Endothelial cell of umbilical vein (primary cell): ENCODE data around the gene SLC7A6OS. TPM values are rescaled to one million over a fixed set of nuclear protein-coding genes. Genes with fewer than 3 reads are reported as not detected.

Source experiments
- BruUV-seq: library from RNA; stranded (reverse); fragments of 400-500 nt; replicated peaks from 2 replicates; lab custom pipeline; 2021; lab: Mats Ljungman, UMichigan
- CTCF ChIA-PET: fragments of 300-600, 350-600 bp; sonication (Branson Sonifier 250); formaldehyde crosslinking; loops from one replicate; lab custom pipeline; 2021; ENCODE audit warnings: antibody characterized with exemption, inconsistent platforms; lab: Charles Lee
- POLR2A ChIA-PET: fragments of 300-600, 350-600 bp; sonication (Branson Sonifier 250); formaldehyde crosslinking; loops from one replicate; lab custom pipeline; 2021; ENCODE audit warnings: antibody characterized with exemption, inconsistent platforms; lab: Charles Lee
- DNase-seq: peaks from one replicate; pipeline ENCODE4 v3.0.0-alpha.2; 2011; ENCODE audit warnings: low read depth, low spot score
- FAIRE-seq: peaks from 2 replicates; lab custom pipeline; 2011; peaks lifted over from hg19 to GRCh38; lab: Jason Lieb, UNC
- H2AFZ ChIP-seq: 2 replicates; pipeline ENCODE4 v1.6.0; 2012; ENCODE audit warnings: low read depth, low read length, control low read depth, inconsistent platforms
- H3K27ac ChIP-seq: 2 replicates; pipeline ENCODE4 v1.5.1; 2011; ENCODE audit warnings: low read depth, mild to moderate bottlenecking, control low read depth, low read length, moderate library complexity; ENCODE audit not compliant: insufficient read depth
- H3K27me3 ChIP-seq, 2 experiments: 2 replicates each; pipeline versions ENCODE4 v1.6.0 to v1.6.1; 2011; ENCODE audit warnings: low read length in 2 of 2, mixed read lengths in 1 of 2; ENCODE audit not compliant: control insufficient read depth in 2 of 2, insufficient read depth in 2 of 2
- H3K36me3 ChIP-seq, 2 experiments: 2 replicates in 1 of 2; 3 replicates in 1 of 2; pipeline ENCODE4 v1.5.1; 2011; ENCODE audit warnings: low read length in 2 of 2, mild to moderate bottlenecking in 1 of 2, moderate library complexity in 1 of 2; ENCODE audit not compliant: control insufficient read depth in 2 of 2, insufficient read depth in 2 of 2; ENCODE audit errors: extremely low read depth in 1 of 2
- H3K4me1 ChIP-seq: 3 replicates; pipeline ENCODE4 v1.5.1; 2011; ENCODE audit warnings: mild to moderate bottlenecking, low read length; ENCODE audit not compliant: control insufficient read depth, insufficient read depth; ENCODE audit errors: extremely low read depth
- H3K4me2 ChIP-seq: 2 replicates; pipeline ENCODE4 v1.6.1; 2011; ENCODE audit warnings: low read length, control low read depth, mixed read lengths; ENCODE audit not compliant: insufficient read depth
- H3K4me3 ChIP-seq, 3 experiments: fragments of 200-600 bp in 1 of 3; sonication (generic), shearing (Covaris generic) in 1 of 3; replicated peaks in 1 of 3; 2 replicates each; pipeline ENCODE4 v1.5.1; 2011 to 2016; ENCODE audit warnings: control low read depth in 3 of 3, low read length in 3 of 3, mild to moderate bottlenecking in 2 of 3, inconsistent platforms in 1 of 3, low read depth in 1 of 3, moderate library complexity in 1 of 3; ENCODE audit not compliant: insufficient read depth in 1 of 3
- H3K79me2 ChIP-seq: 2 replicates; pipeline ENCODE4 v1.6.0; 2012; ENCODE audit warnings: low read length, inconsistent platforms; ENCODE audit not compliant: control insufficient read depth, insufficient read depth
- H3K9ac ChIP-seq: replicated peaks from 2 replicates; pipeline ENCODE3; 2011; ENCODE audit warnings: low read length, control low read depth; ENCODE audit not compliant: insufficient read depth; ENCODE audit errors: extremely low read depth
- H3K9me1 ChIP-seq: replicated peaks from 3 replicates; pipeline ENCODE4 v1.6.0; 2011; ENCODE audit warnings: mild to moderate bottlenecking, low read length; ENCODE audit not compliant: control insufficient read depth, insufficient read depth; ENCODE audit errors: extremely low read depth
- H3K9me3 ChIP-seq: replicated peaks from 2 replicates; pipeline ENCODE4 v1.5.1; 2012; ENCODE audit warnings: low read length, inconsistent platforms; ENCODE audit not compliant: control insufficient read depth, insufficient read depth
- H4K20me1 ChIP-seq: replicated peaks from 2 replicates; pipeline ENCODE3; 2011; ENCODE audit warnings: mild to moderate bottlenecking, low read length; ENCODE audit not compliant: control insufficient read depth, insufficient read depth; ENCODE audit errors: extremely low read depth
- CTCF ChIP-seq, 2 donors: IDR thresholded peaks; 1 replicate in 1 of 2; 2 replicates in 1 of 2; pipeline ENCODE4 v1.5.1; 2011; ENCODE audit warnings: low read length in 2 of 2, mild to moderate bottlenecking in 2 of 2, moderate library complexity in 2 of 2, control low read depth in 1 of 2, inconsistent platforms in 1 of 2, low read depth in 1 of 2; ENCODE audit not compliant: insufficient read depth in 1 of 2; ENCODE audit errors: extremely low read depth in 1 of 2
- EZH2 ChIP-seq: IDR thresholded peaks from 2 replicates; pipeline ENCODE4 v1.6.1; 2012; ENCODE audit warnings: borderline replicate concordance, low read depth, mild to moderate bottlenecking, moderate library complexity, low read length, inconsistent platforms; ENCODE audit not compliant: severe bottlenecking
- FOS ChIP-seq: IDR thresholded peaks from 2 replicates; pipeline ENCODE4 v1.6.1; 2011; ENCODE audit warnings: mild to moderate bottlenecking, low read length, moderate library complexity, borderline replicate concordance; ENCODE audit not compliant: insufficient read depth
- GATA2 ChIP-seq: IDR thresholded peaks from 2 replicates; pipeline ENCODE4 v1.7.0; 2011; ENCODE audit warnings: low read depth, mild to moderate bottlenecking, moderate library complexity, mixed read lengths, low read length; ENCODE audit not compliant: insufficient read length, insufficient read depth
- JUN ChIP-seq: IDR thresholded peaks from 2 replicates; pipeline ENCODE4 v1.6.1; 2011; ENCODE audit warnings: borderline replicate concordance, low read depth; ENCODE audit not compliant: insufficient read length, insufficient read depth
- MAX ChIP-seq: IDR thresholded peaks from 2 replicates; pipeline ENCODE4 v1.6.1; 2011; ENCODE audit not compliant: insufficient read depth, insufficient read length
- MYC ChIP-seq: IDR thresholded peaks from one replicate; pipeline ENCODE4 v1.6.1; 2011; ENCODE audit warnings: mild to moderate bottlenecking, low read depth, low read length
- POLR2A ChIP-seq: IDR thresholded peaks from 2 replicates; pipeline ENCODE4 v1.6.1; 2012; ENCODE audit warnings: low read depth, mild to moderate bottlenecking, control low read depth, low read length
- POLR2AphosphoS5 ChIP-seq: IDR thresholded peaks from 2 replicates; pipeline ENCODE4 v1.6.1; 2012; ENCODE audit warnings: low read depth, mild to moderate bottlenecking, control low read depth, low read length, moderate library complexity; ENCODE audit not compliant: insufficient read depth
- dilution Hi-C: fragments of 300-500 bp; cut with MboI; formaldehyde crosslinking; loops from one replicate; pipeline ENCODE4 v1.15.0; 2019; ENCODE audit warnings: low sequenced_read_pairs; ENCODE audit not compliant: extremely low pct_ligation_motif_present
- intact Hi-C: fragments of 100-400 bp; cut with micrococcal nuclease; formaldehyde crosslinking; loops from one replicate; pipeline ENCODE4 v1.10.0; 2022
- polyA plus RNA-seq, 4 experiments: library from polyadenylated mRNA; depleted of rRNA in 3 of 4; stranded (reverse) in 3 of 4; unstranded in 1 of 4; fragments of >200 nt; gene quantifications; 2 replicates each; pipeline versions ENCODE4 v1.2.1 to v1.2.3, GENCODE V29; 2011 to 2012; ENCODE audit warnings: missing spikeins in 1 of 4
- total RNA-seq: library from RNA; stranded (reverse); gene quantifications from 2 replicates; pipeline ENCODE4 v1.2.3, GENCODE V29; 2021

SLC7A6OS gene
- total and polyA plus RNA-seq, 2 donors (not counting 3 experiments of a cell fraction or from before 2014, with no cell fraction given) = 8.3 to 22.9 TPM

- ChIA-PET CTCF (interaction anchor here (1.3 kb wide), 1 partner anchor 92 kb away, joined by 4 read pairs; the partner anchor contains the start of gene SLC7A6), POLR2A (no interaction called here)
- no peaks in the 10 kb centered on the region for H3K79me2 ChIP-seq
- peaks cover 0 to 43% of the 10 kb centered on the region in 2 experiments for H3K36me3 ChIP-seq
- intact Hi-C loops (no loop called here), dilution Hi-C loops (no loop called here)
- DNase-seq (no peak), FAIRE-seq (no peak)
- H3K9me1 ChIP-seq = no peaks in the 10 kb centered on the region
- H3K27me3 ChIP-seq = no peaks in the 10 kb centered on the region
- BruUV-seq = no TSS peak
- no peak overlapping the region for H3K27ac ChIP-seq
- TF ChIP-seq EZH2 = no peak
- no peak for TF ChIP-seq CTCF (IDR thresholded peaks at IDR 0.05; ENCODE audit: extremely low read depth in 1 of 2, insufficient read depth in 1 of 2, low read depth in 1 of 2, low read length in 2 of 2)
- TF ChIP-seq MAX = no peak
- no peak for TF ChIP-seq POLR2AphosphoS5
- no peak for TF ChIP-seq FOS
- no peak for TF ChIP-seq GATA2
- TF ChIP-seq POLR2A = no peak
- no peak for TF ChIP-seq MYC
- TF ChIP-seq JUN = no peak
- no peaks in the 10 kb centered on the region for H3K9me3 ChIP-seq
- no peak overlapping the region for H3K9ac ChIP-seq
- no peaks in the 10 kb centered on the region for H3K4me1 ChIP-seq
- H3K4me3 ChIP-seq = no peak overlapping the region
- H2AFZ ChIP-seq = no peak overlapping the region
- H3K4me2 ChIP-seq = no peak overlapping the region
- H4K20me1 ChIP-seq = no peaks in the 10 kb centered on the region
Observed at GRCh38 chr16:68356249-68356918, 45.6 kb upstream of the SLC7A6OS start.
